MCF 10A (cell line): ENCODE data around the gene TBCK. TPM values are rescaled to one million over a fixed set of nuclear protein-coding genes. Genes with fewer than 3 reads are reported as not detected.

ENCODE experiments used
- BruUV-seq: library from RNA; stranded (reverse); fragments of 400-500 nt; replicated peaks from 2 replicates; lab custom pipeline; 2021; lab: Mats Ljungman, UMichigan
- CTCF ChIA-PET: fragments of 300-600 bp; sonication (Branson Sonifier 250); formaldehyde crosslinking; extraction: SDS; loops from one replicate; lab custom pipeline; 2021; ENCODE audit warnings: antibody characterized with exemption, inconsistent platforms; lab: Yijun Ruan, JAX
- POLR2A ChIA-PET: fragments of 300-600, 350-650 bp; sonication (Branson Sonifier 250); formaldehyde crosslinking; extraction: SDS; loops from one replicate; lab custom pipeline; 2020; ENCODE audit warnings: antibody characterized with exemption, inconsistent platforms; lab: Yijun Ruan, JAX
- DNase-seq: peaks from one replicate; pipeline ENCODE4 v3.0.0-alpha.2; 2018; ENCODE audit not compliant: unreplicated experiment
- H3K27ac Mint-ChIP-seq: one replicate; pipeline ENCODE4 v1.8.0; 2022; ENCODE audit warnings: mild to moderate bottlenecking, low read depth, mixed read lengths; ENCODE audit not compliant: unreplicated experiment
- H3K27me3 Mint-ChIP-seq: one replicate; pipeline ENCODE4 v1.8.0; 2022; ENCODE audit warnings: mixed read lengths; ENCODE audit not compliant: insufficient read depth, unreplicated experiment
- H3K36me3 Mint-ChIP-seq: one replicate; pipeline ENCODE4 v1.8.0; 2022; ENCODE audit warnings: mild to moderate bottlenecking, moderate library complexity, mixed read lengths; ENCODE audit not compliant: insufficient read depth, unreplicated experiment
- H3K4me1 Mint-ChIP-seq: one replicate; pipeline ENCODE4 v1.8.0; 2022; ENCODE audit warnings: mixed read lengths; ENCODE audit not compliant: insufficient read depth, unreplicated experiment
- H3K4me3 Mint-ChIP-seq: one replicate; pipeline ENCODE4 v1.8.0; 2022; ENCODE audit warnings: mild to moderate bottlenecking, moderate library complexity, mixed read lengths; ENCODE audit not compliant: unreplicated experiment
- H3K9me3 Mint-ChIP-seq: one replicate; pipeline ENCODE4 v1.8.0; 2022; ENCODE audit warnings: mixed read lengths; ENCODE audit not compliant: unreplicated experiment
- CTCF ChIP-seq: fragments of 200-600 bp; IDR thresholded peaks from one replicate; pipeline ENCODE4 v1.8.0; 2022; ENCODE audit warnings: antibody characterized with exemption, mild to moderate bottlenecking; ENCODE audit not compliant: unreplicated experiment
- intact Hi-C: fragments of 100-400 bp; cut with micrococcal nuclease; formaldehyde crosslinking; loops from 2 replicates; pipeline ENCODE4 v1.14.1; 2022
- total RNA-seq: library from RNA; stranded (reverse); gene quantifications from 2 replicates; pipeline ENCODE4 v1.2.3, GENCODE V29; 2022

TBCK gene
- total RNA-seq, 1 experiment from 2014 or later: 27.8 TPM

GRCh38 chr4:106270736-106271135, 45.3 kb downstream of the TBCK start:
- CTCF ChIA-PET: no interaction called here

GRCh38 chr4:106269711-106270110, 46.3 kb downstream of the TBCK start:
- Mint-ChIP-seq H3K4me1 (no peaks in the 10 kb centered on the region), H3K9me3 (no peaks in the 10 kb centered on the region), H3K27me3 (no peaks in the 10 kb centered on the region), H3K27ac (no peak overlapping the region), H3K4me3 (no peak overlapping the region), H3K36me3 (no peaks in the 10 kb centered on the region)
- BruUV-seq: no TSS peak
- no peak for TF ChIP-seq CTCF
- ChIA-PET CTCF (interaction anchor here (0.6 kb wide), 1 partner anchor 60 kb away, joined by 3 read pairs; no protein-coding TSS in a partner anchor), POLR2A (interaction anchor here (0.9 to 1.1 kb wide), 2 partner anchors 46 to 77 kb away, joined by 3 read pairs; partner anchors contain the start of gene TBCK)
- intact Hi-C loops: loop anchor here (10.0 kb wide), 1 partner anchor 915 kb away; no protein-coding TSS in a partner anchor
- DNase-seq: no peak

More at GRCh38 chr4:106270736-106271135, 45.3 kb downstream of the TBCK start:
- no TSS peak for BruUV-seq
- H3K9me3 Mint-ChIP-seq: no peaks in the 10 kb centered on the region
- no peak overlapping the region for H3K4me3 Mint-ChIP-seq
- TF ChIP-seq CTCF: no peak
- intact Hi-C loops: no loop called here
- POLR2A ChIA-PET: no interaction called here
- DNase-seq: no peak
- H3K27me3 Mint-ChIP-seq: no peaks in the 10 kb centered on the region
- no peaks in the 10 kb centered on the region for H3K36me3 Mint-ChIP-seq
- no peak overlapping the region for H3K27ac Mint-ChIP-seq
- H3K4me1 Mint-ChIP-seq: no peaks in the 10 kb centered on the region

- TF ChIP-seq CTCF: no peak
- Mint-ChIP-seq H3K27me3 (no peaks in the 10 kb centered on the region), H3K27ac (no peak overlapping the region), H3K36me3 (no peaks in the 10 kb centered on the region), H3K4me1 (peaks cover 7% of the 10 kb centered on the region), H3K9me3 (no peaks in the 10 kb centered on the region), H3K4me3 (no peak overlapping the region)
- no peak for DNase-seq
- intact Hi-C loops: loop anchor here (10.0 kb wide), 1 partner anchor 916 kb away; no protein-coding TSS in a partner anchor
- BruUV-seq: no TSS peak
- CTCF ChIA-PET: interaction anchor here (0.6 kb wide), 1 partner anchor 80 kb away, joined by 3 read pairs; no protein-coding TSS in a partner anchor
- POLR2A ChIA-PET: interaction anchor here (0.9 to 1.1 kb wide), 2 partner anchors 47 to 78 kb away, joined by 3 read pairs; partner anchors contain the start of gene TBCK
Observed at GRCh38 chr4:106268786-106269185, 47.2 kb downstream of the TBCK start.

GRCh38 chr4:106266201-106266600, 49.8 kb downstream of the TBCK start:
- ChIA-PET POLR2A (interaction anchor here (0.6 to 3.2 kb wide), 3 partner anchors 9 to 1096 kb away, joined by 3 to 13 read pairs (median 3); partner anchors contain the start of genes AIMP1 and TBCK), CTCF (interaction anchor here (0.6 to 1.4 kb wide), 7 partner anchors 9 to 549 kb away, joined by 3 to 7 read pairs (median 3); no protein-coding TSS in a partner anchor)
- peak; percentile 52 for DNase-seq
- H3K36me3 Mint-ChIP-seq: no peaks in the 10 kb centered on the region
- intact Hi-C loops: loop anchor here (1.0 to 10.0 kb wide), 5 partner anchors 49 to 919 kb away; no protein-coding TSS in a partner anchor
- BruUV-seq: no TSS peak
- peaks cover 13% of the 10 kb centered on the region for H3K4me1 Mint-ChIP-seq
- no peaks in the 10 kb centered on the region for H3K9me3 Mint-ChIP-seq
- no peaks in the 10 kb centered on the region for H3K27me3 Mint-ChIP-seq
- no peak overlapping the region for H3K4me3 Mint-ChIP-seq
- no peak overlapping the region for H3K27ac Mint-ChIP-seq
- peak; percentile 58 for TF ChIP-seq CTCF
